Measurements from ENCODE around the gene POLDIP2. TPM values are rescaled to one million over a fixed set of nuclear protein-coding genes. Genes with fewer than 3 reads are reported as not detected.

POLDIP2 gene
- polyA plus RNA-seq, 6 donors from 2014 or later: 80.1 to 159 (median 84.3) TPM

- Mint-ChIP-seq H3K4me3 (peak overlapping the region in 1 of 8 donors; percentile 1), H3K27ac (peak overlapping the region in 1 of 6 donors; percentile 76), H3K4me1 (peaks cover 6 to 10% (median 7%) of the 10 kb centered on the region in 3 donors), H3K27me3 (no peaks in the 10 kb centered on the region), H3K9me3 (no peaks in the 10 kb centered on the region), H3K36me3 (no peaks in the 10 kb centered on the region)
- DNase-seq: no peak
- ATAC-seq (ENCODE audit: low read depth in 2 of 2): no peak
Measured at GRCh38 chr17:28324781-28325180, 32.5 kb downstream of the POLDIP2 start.

GRCh38 chr17:28324267-28324745 lies 33.0 kb downstream of the POLDIP2 start:
- H3K27me3 Mint-ChIP-seq: no peaks in the 10 kb centered on the region
- peaks cover 11 to 14% (median 12%) of the 10 kb centered on the region in 3 donors for H3K4me1 Mint-ChIP-seq
- ATAC-seq (ENCODE audit: low read depth in 2 of 2) (no peak), DNase-seq (no peak)
- no peaks in the 10 kb centered on the region for H3K9me3 Mint-ChIP-seq
- peak overlapping the region in 1 of 8 donors; percentile 1 for H3K4me3 Mint-ChIP-seq
- H3K36me3 Mint-ChIP-seq: no peaks in the 10 kb centered on the region
- no peak overlapping the region for H3K27ac Mint-ChIP-seq

GRCh38 chr17:28320215-28321061 lies 36.9 kb downstream of the POLDIP2 start:
- peaks cover 0 to 18% (median 6%) of the 10 kb centered on the region in 3 donors for H3K27me3 Mint-ChIP-seq

GRCh38 chr17:28319598-28319935 lies 37.8 kb downstream of the POLDIP2 start:
- peaks cover 26 to 29% (median 26%) of the 10 kb centered on the region in 3 donors for H3K4me1 Mint-ChIP-seq
- peak overlapping the region; percentile 88 to 95 (median 93) for H3K4me3 Mint-ChIP-seq
- peak overlapping the region in 4 of 6 donors; percentile 15 to 96 (median 89) for H3K27ac Mint-ChIP-seq
- no peak for ATAC-seq (ENCODE audit: low read depth in 2 of 2)
- no peaks in the 10 kb centered on the region for H3K36me3 Mint-ChIP-seq
- H3K9me3 Mint-ChIP-seq: peaks cover 0 to 4% (median 0%) of the 10 kb centered on the region in 7 donors
- DNase-seq: no peak
- H3K27me3 Mint-ChIP-seq: peaks cover 0 to 18% (median 6%) of the 10 kb centered on the region in 3 donors

More at GRCh38 chr17:28320215-28321061, 36.9 kb downstream of the POLDIP2 start:
- no peak for ATAC-seq (ENCODE audit: low read depth in 2 of 2)
- Mint-ChIP-seq H3K4me3 (peak overlapping the region; percentile 88 to 95 (median 93)), H3K27ac (peak overlapping the region in 4 of 6 donors; percentile 11 to 50 (median 28)), H3K4me1 (peaks cover 26 to 29% (median 26%) of the 10 kb centered on the region in 3 donors), H3K36me3 (no peaks in the 10 kb centered on the region), H3K9me3 (peaks cover 0 to 4% (median 0%) of the 10 kb centered on the region in 7 donors)
- no peak for DNase-seq

GRCh38 chr17:28318759-28319597 lies 38.3 kb downstream of the POLDIP2 start, which contains the start of gene TMEM97:
Gene TMEM97, plus strand, starts transcription at chr17:28319200. Its CDS starts 40 bp downstream, at chr17:28319240.
- Mint-ChIP-seq H3K36me3 (no peaks in the 10 kb centered on the region), H3K27me3 (peaks cover 0 to 18% (median 6%) of the 10 kb centered on the region in 3 donors), H3K27ac (peak within 1 kb of the TSS; percentile 77 to 96 (median 90)), H3K4me1 (peaks cover 26 to 29% (median 26%) of the 10 kb centered on the region in 3 donors), H3K9me3 (peaks cover 0 to 4% (median 0%) of the 10 kb centered on the region in 7 donors), H3K4me3 (peak within 1 kb of the TSS; percentile 88 to 95 (median 93))
- ATAC-seq (ENCODE audit: low read depth in 2 of 2): peak; percentile 96
- DNase-seq: peak; percentile 95

GRCh38 chr17:28317966-28318758 lies 39.2 kb downstream of the POLDIP2 start:
- Mint-ChIP-seq H3K9me3 (peaks cover 0 to 4% (median 0%) of the 10 kb centered on the region in 7 donors), H3K4me3 (peak overlapping the region; percentile 88 to 95 (median 93)), H3K36me3 (no peaks in the 10 kb centered on the region), H3K4me1 (peaks cover 26 to 29% (median 26%) of the 10 kb centered on the region in 3 donors), H3K27me3 (peaks cover 0 to 18% (median 6%) of the 10 kb centered on the region in 3 donors), H3K27ac (peak overlapping the region in 4 of 6 donors; percentile 77 to 92 (median 84))
- DNase-seq (no peak), ATAC-seq (ENCODE audit: low read depth in 2 of 2) (peak; percentile 11 to 12)

- H3K27ac Mint-ChIP-seq: peak overlapping the region in 2 of 6 donors; percentile 52 to 92
- no peaks in the 10 kb centered on the region for H3K36me3 Mint-ChIP-seq
- DNase-seq: no peak
- peaks cover 0 to 4% (median 0%) of the 10 kb centered on the region in 7 donors for H3K9me3 Mint-ChIP-seq
- ATAC-seq (ENCODE audit: low read depth in 2 of 2): no peak
- H3K4me1 Mint-ChIP-seq: peaks cover 26 to 29% (median 26%) of the 10 kb centered on the region in 3 donors
- peaks cover 0 to 18% (median 6%) of the 10 kb centered on the region in 3 donors for H3K27me3 Mint-ChIP-seq
- peak overlapping the region in 7 of 8 donors; percentile 88 to 95 (median 93) for H3K4me3 Mint-ChIP-seq
Measured at GRCh38 chr17:28317099-28317965, 40.0 kb downstream of the POLDIP2 start.

GRCh38 chr17:28315846-28316705 lies 41.3 kb downstream of the POLDIP2 start:
- H3K9me3 Mint-ChIP-seq: peaks cover 0 to 4% (median 0%) of the 10 kb centered on the region in 7 donors
- H3K27me3 Mint-ChIP-seq: peaks cover 0 to 18% (median 6%) of the 10 kb centered on the region in 3 donors
- H3K4me1 Mint-ChIP-seq: peaks cover 26 to 29% (median 26%) of the 10 kb centered on the region in 3 donors
- H3K4me3 Mint-ChIP-seq: peak overlapping the region in 3 of 8 donors; percentile 25 to 71 (median 25)
- ATAC-seq (ENCODE audit: low read depth in 2 of 2) (no peak), DNase-seq (no peak)
- H3K27ac Mint-ChIP-seq: no peak overlapping the region
- H3K36me3 Mint-ChIP-seq: no peaks in the 10 kb centered on the region

GRCh38 chr17:28313841-28314240 lies 43.5 kb downstream of the POLDIP2 start:
- H3K27ac Mint-ChIP-seq: no peak overlapping the region
- DNase-seq (no peak), ATAC-seq (ENCODE audit: low read depth in 2 of 2) (no peak)
- peaks cover 0 to 4% (median 0%) of the 10 kb centered on the region in 7 donors for H3K9me3 Mint-ChIP-seq
- H3K27me3 Mint-ChIP-seq: peaks cover 7 to 18% (median 10%) of the 10 kb centered on the region in 3 donors
- no peaks in the 10 kb centered on the region for H3K36me3 Mint-ChIP-seq
- H3K4me3 Mint-ChIP-seq: no peak overlapping the region
- H3K4me1 Mint-ChIP-seq: peaks cover 11 to 13% (median 11%) of the 10 kb centered on the region in 3 donors

- Mint-ChIP-seq H3K36me3 (no peaks in the 10 kb centered on the region), H3K4me3 (no peak overlapping the region), H3K9me3 (no peaks in the 10 kb centered on the region), H3K27ac (no peak overlapping the region), H3K4me1 (no peaks in the 10 kb centered on the region), H3K27me3 (peaks cover 25 to 37% (median 34%) of the 10 kb centered on the region in 3 donors)
- no peak for ATAC-seq (ENCODE audit: low read depth in 2 of 2)
- no peak for DNase-seq
Measured at GRCh38 chr17:28306954-28307401, 50.3 kb downstream of the POLDIP2 start.

- Mint-ChIP-seq H3K9me3 (peaks cover 0 to 2% (median 0%) of the 10 kb centered on the region in 7 donors), H3K4me1 (peaks cover 1 to 20% (median 12%) of the 10 kb centered on the region in 3 donors), H3K27me3 (peaks cover 0 to 9% (median under 1%) of the 10 kb centered on the region in 3 donors), H3K27ac (no peak overlapping the region), H3K4me3 (no peak overlapping the region), H3K36me3 (no peaks in the 10 kb centered on the region)
- ATAC-seq (ENCODE audit: low read depth in 2 of 2): no peak
- no peak for DNase-seq
Measured at GRCh38 chr17:28298449-28298848, 58.9 kb downstream of the POLDIP2 start.

Measured in naive B cell (primary cell).